GM12864 (cell line): ENCODE data around the gene ASCC2.

ENCODE experiments used
- DNase-seq: peaks from one replicate; pipeline ENCODE4 v3.0.0-alpha.2; 2011; ENCODE audit warnings: low read depth
- H3K4me3 ChIP-seq: 2 replicates; pipeline ENCODE4 v1.5.1; 2011; ENCODE audit warnings: mild to moderate bottlenecking, low read depth, low read length, control low read depth
- CTCF ChIP-seq: IDR thresholded peaks from 2 replicates; pipeline ENCODE4 v1.5.1; 2011; ENCODE audit warnings: low read depth, mild to moderate bottlenecking, moderate library complexity, low read length, control low read depth, inconsistent platforms; ENCODE audit errors: missing control alignments

Gene ASCC2

GRCh38 chr22:29837741-29838598, at the start of gene ASCC2:
Gene ASCC2 (minus strand): TSS chr22:29838274. CDS start chr22:29832325, 5,949 bp downstream.
- H3K4me3 ChIP-seq: peak within 1 kb of the TSS; percentile 89
- DNase-seq: peak; percentile 95
- TF ChIP-seq CTCF: peak; percentile 10

- no peak for TF ChIP-seq CTCF
- DNase-seq: no peak
- H3K4me3 ChIP-seq: no peak overlapping the region
These were observed 49.3 kb upstream of the ASCC2 start for GRCh38 chr22:29887358-29887757.

GRCh38 chr22:29886596-29886995, 48.5 kb upstream of the ASCC2 start:
- no peak for DNase-seq
- no peak for TF ChIP-seq CTCF
- no peak overlapping the region for H3K4me3 ChIP-seq

- no peak for DNase-seq
- TF ChIP-seq CTCF: no peak
- H3K4me3 ChIP-seq: no peak overlapping the region
These were observed 47.5 kb upstream of the ASCC2 start for GRCh38 chr22:29885610-29886009.

GRCh38 chr22:29883775-29884097, 45.7 kb upstream of the ASCC2 start:
- peak overlapping the region; percentile 96 for H3K4me3 ChIP-seq
- DNase-seq: no peak
- no peak for TF ChIP-seq CTCF

GRCh38 chr22:29883045-29883774, 45.1 kb upstream of the ASCC2 start, which contains the start of gene MTMR3:
Gene MTMR3 (plus strand): TSS chr22:29883174. CDS start chr22:29971060, 87,886 bp downstream.
- H3K4me3 ChIP-seq: peak within 1 kb of the TSS; percentile 96
- TF ChIP-seq CTCF: peak; percentile 32
- peak; percentile 42 for DNase-seq
